NT2/D1 (cell line): ENCODE data around the gene RBM42.
"Not testable (repeated sequence)": the region's sequence is repeated elsewhere in the genome, so short reads cannot be mapped to it uniquely, and the experiment has no call there.

Experiments used
- DNase-seq: peaks from one replicate; pipeline ENCODE4 v3.0.0-alpha.2; 2011; ENCODE audit warnings: low read depth, low spot score
- H3K27me3 ChIP-seq: 2 replicates; pipeline ENCODE4 v1.6.0; 2011; ENCODE audit warnings: mild to moderate bottlenecking; ENCODE audit not compliant: insufficient read length, insufficient read depth
- H3K36me3 ChIP-seq: 2 replicates; pipeline ENCODE4 v1.6.1; 2011; ENCODE audit warnings: mild to moderate bottlenecking, low read length, mixed read lengths; ENCODE audit not compliant: insufficient read depth, insufficient read length
- H3K4me1 ChIP-seq: 2 replicates; pipeline ENCODE4 v1.5.1; 2011; ENCODE audit not compliant: insufficient read depth, insufficient read length
- H3K4me3 ChIP-seq: 2 replicates; pipeline ENCODE4 v1.5.1; 2011; ENCODE audit warnings: low read depth; ENCODE audit not compliant: insufficient read length
- H3K9ac ChIP-seq: 2 replicates; pipeline ENCODE4 v1.6.0; 2011; ENCODE audit warnings: low read depth; ENCODE audit not compliant: insufficient read length
- H3K9me3 ChIP-seq: 2 replicates; pipeline ENCODE4 v1.5.1; 2011; ENCODE audit warnings: mild to moderate bottlenecking, low read length; ENCODE audit not compliant: insufficient read depth
- SUZ12 ChIP-seq: IDR thresholded peaks from 2 replicates; pipeline ENCODE4 v1.6.1; 2011; ENCODE audit not compliant: insufficient read length, insufficient read depth; ENCODE audit errors: extremely low read depth
- YY1 ChIP-seq: IDR thresholded peaks from 2 replicates; pipeline ENCODE4 v1.6.1; 2011; ENCODE audit not compliant: insufficient read length, insufficient read depth
- ZNF274 ChIP-seq: IDR thresholded peaks from 2 replicates; pipeline ENCODE4 v1.6.1; 2011; ENCODE audit warnings: mild to moderate bottlenecking, low read depth, low read length

The RBM42 gene

GRCh38 chr19:35595928-35596327, 32.9 kb upstream of the RBM42 start:
- Histone ChIP-seq H3K4me3 (no peak overlapping the region), H3K27me3 (no peaks in the 10 kb centered on the region), H3K9me3 (no peaks in the 10 kb centered on the region), H3K4me1 (no peaks in the 10 kb centered on the region), H3K36me3 (no peaks in the 10 kb centered on the region), H3K9ac (no peak overlapping the region)
- TF ChIP-seq ZNF274: no peak
- no peak for TF ChIP-seq YY1
- no peak for TF ChIP-seq SUZ12
- DNase-seq: no peak

- H3K27me3 ChIP-seq: no peaks in the 10 kb centered on the region
- TF ChIP-seq SUZ12: no peak
- TF ChIP-seq YY1: no peak
- TF ChIP-seq ZNF274: no peak
- H3K4me3 ChIP-seq: no peak overlapping the region
- H3K4me1 ChIP-seq: no peaks in the 10 kb centered on the region
- H3K9me3 ChIP-seq: no peaks in the 10 kb centered on the region
- H3K36me3 ChIP-seq: no peaks in the 10 kb centered on the region
- no peak for DNase-seq
- H3K9ac ChIP-seq: no peak overlapping the region
Observed at GRCh38 chr19:35596366-35596999, 32.4 kb upstream of the RBM42 start.

GRCh38 chr19:35601971-35602370, 26.9 kb upstream of the RBM42 start:
- no peaks in the 10 kb centered on the region for H3K36me3 ChIP-seq
- H3K4me1 ChIP-seq: no peaks in the 10 kb centered on the region
- DNase-seq: no peak
- H3K9me3 ChIP-seq: peaks cover 13% of the 10 kb centered on the region; the same call in 1 of the 2 replicates
- peaks cover 3% of the 10 kb centered on the region for H3K27me3 ChIP-seq
- no peak overlapping the region for H3K9ac ChIP-seq
- H3K4me3 ChIP-seq: no peak overlapping the region
- no peak for TF ChIP-seq YY1
- TF ChIP-seq SUZ12: no peak
- no peak for TF ChIP-seq ZNF274

- H3K9ac ChIP-seq, H3K4me1 ChIP-seq, DNase-seq, H3K4me3 ChIP-seq, H3K27me3 ChIP-seq, H3K36me3 ChIP-seq: not testable (repeated sequence)
- H3K9me3 ChIP-seq: peaks cover 29% of the 10 kb centered on the region; the same call in 1 of the 2 replicates
Observed at GRCh38 chr19:35604436-35604835, 24.4 kb upstream of the RBM42 start.

GRCh38 chr19:35607170-35607569, 21.7 kb upstream of the RBM42 start:
- peaks cover 29% of the 10 kb centered on the region; the same call in 1 of the 2 replicates for H3K9me3 ChIP-seq
- not testable (repeated sequence) for H3K27me3 ChIP-seq

GRCh38 chr19:35607661-35608060, 21.2 kb upstream of the RBM42 start:
- peaks cover 29% of the 10 kb centered on the region; the same call in 1 of the 2 replicates for H3K9me3 ChIP-seq
- TF ChIP-seq SUZ12: no peak
- TF ChIP-seq ZNF274: no peak
- no peak for TF ChIP-seq YY1

More at GRCh38 chr19:35607170-35607569, 21.7 kb upstream of the RBM42 start:
- H3K4me1 ChIP-seq, H3K9ac ChIP-seq, H3K36me3 ChIP-seq, DNase-seq, H3K4me3 ChIP-seq: not testable (repeated sequence)

GRCh38 chr19:35608251-35608650, 20.6 kb upstream of the RBM42 start:
- Histone ChIP-seq H3K4me1 (no peaks in the 10 kb centered on the region), H3K27me3 (peaks cover 6% of the 10 kb centered on the region), H3K9ac (no peak overlapping the region), H3K4me3 (no peak overlapping the region), H3K9me3 (peaks cover 29% of the 10 kb centered on the region; the same call in 1 of the 2 replicates), H3K36me3 (no peaks in the 10 kb centered on the region)
- no peak for TF ChIP-seq ZNF274
- no peak for TF ChIP-seq SUZ12
- TF ChIP-seq YY1: no peak
- no peak for DNase-seq

More at GRCh38 chr19:35607661-35608060, 21.2 kb upstream of the RBM42 start:
- Histone ChIP-seq H3K27me3 (peaks cover 6% of the 10 kb centered on the region), H3K4me1 (no peaks in the 10 kb centered on the region), H3K4me3 (no peak overlapping the region), H3K36me3 (no peaks in the 10 kb centered on the region), H3K9ac (no peak overlapping the region)
- no peak for DNase-seq
